ENCODE data around the gene EXOSC2. TPM values are rescaled to one million over a fixed set of nuclear protein-coding genes. Genes with fewer than 3 reads are reported as not detected.

EXOSC2 gene
- total RNA-seq, 4 donors from 2014 or later: 2.4 to 59.3 (median 25.5) TPM

DNA sequence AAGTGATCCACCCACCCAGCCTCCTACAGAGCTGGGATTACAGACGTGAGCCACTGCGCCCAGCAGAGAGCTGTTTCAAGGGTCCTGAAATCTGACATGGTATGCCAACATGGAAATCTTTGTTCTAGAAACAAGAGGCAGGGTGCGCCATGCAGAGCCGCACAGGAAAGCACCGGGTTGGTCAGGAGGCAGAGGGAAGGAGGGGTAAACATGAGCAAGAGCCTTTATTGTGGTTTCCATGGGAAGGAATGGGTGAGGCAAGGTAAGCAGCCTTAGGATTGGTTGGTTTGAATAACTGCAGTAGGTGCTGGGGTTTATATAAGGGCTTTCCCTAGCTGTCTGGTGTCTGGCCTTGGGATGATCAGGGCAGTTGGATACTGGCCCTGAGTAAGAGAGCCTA lies 5.5 kb upstream of the EXOSC2 start:
- Histone ChIP-seq H3K27ac (no peak overlapping the region), H3K4me1 (peaks cover 0 to 3% of the 10 kb centered on the region in 2 donors), H3K27me3 (no peaks in the 10 kb centered on the region), H3K4me3 (no peak overlapping the region), H3K9me3 (no peaks in the 10 kb centered on the region), H3K36me3 (no peaks in the 10 kb centered on the region)
- TF ChIP-seq POLR2A (IDR thresholded peaks at IDR 0.05): no peak
- TF ChIP-seq, protein P1, sequence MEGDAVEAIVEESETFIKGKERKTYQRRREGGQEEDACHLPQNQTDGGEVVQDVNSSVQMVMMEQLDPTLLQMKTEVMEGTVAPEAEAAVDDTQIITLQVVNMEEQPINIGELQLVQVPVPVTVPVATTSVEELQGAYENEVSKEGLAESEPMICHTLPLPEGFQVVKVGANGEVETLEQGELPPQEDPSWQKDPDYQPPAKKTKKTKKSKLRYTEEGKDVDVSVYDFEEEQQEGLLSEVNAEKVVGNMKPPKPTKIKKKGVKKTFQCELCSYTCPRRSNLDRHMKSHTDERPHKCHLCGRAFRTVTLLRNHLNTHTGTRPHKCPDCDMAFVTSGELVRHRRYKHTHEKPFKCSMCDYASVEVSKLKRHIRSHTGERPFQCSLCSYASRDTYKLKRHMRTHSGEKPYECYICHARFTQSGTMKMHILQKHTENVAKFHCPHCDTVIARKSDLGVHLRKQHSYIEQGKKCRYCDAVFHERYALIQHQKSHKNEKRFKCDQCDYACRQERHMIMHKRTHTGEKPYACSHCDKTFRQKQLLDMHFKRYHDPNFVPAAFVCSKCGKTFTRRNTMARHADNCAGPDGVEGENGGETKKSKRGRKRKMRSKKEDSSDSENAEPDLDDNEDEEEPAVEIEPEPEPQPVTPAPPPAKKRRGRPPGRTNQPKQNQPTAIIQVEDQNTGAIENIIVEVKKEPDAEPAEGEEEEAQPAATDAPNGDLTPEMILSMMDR (IDR thresholded peaks at IDR 0.05): no peak
- intact Hi-C loops (cut with DNase I; ENCODE audit: low total_unique reads): no loop called here
- no peak for DNase-seq

DNA sequence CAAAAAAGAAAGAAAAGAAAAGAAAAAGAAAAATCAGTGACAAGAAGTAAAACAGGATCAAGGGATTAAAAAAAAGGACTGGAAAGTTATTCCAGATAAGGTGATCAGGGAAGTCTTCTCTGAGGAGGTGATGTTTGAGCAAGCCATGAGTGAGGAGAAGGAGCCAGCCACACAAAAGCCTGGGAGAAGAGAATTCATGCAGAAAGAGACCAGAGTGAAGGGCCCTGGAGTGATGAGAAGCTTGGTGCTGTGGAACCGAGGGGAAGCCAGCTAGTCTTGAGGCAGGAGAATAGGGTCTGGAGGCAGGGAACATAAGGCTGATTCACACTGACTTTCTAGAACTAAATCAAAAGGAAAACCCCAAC lies 4.0 kb upstream of the EXOSC2 start:
- no peak for TF ChIP-seq POLR2A (IDR thresholded peaks at IDR 0.05)
- TF ChIP-seq, protein P1 (IDR thresholded peaks at IDR 0.05): no peak
- no peaks in the 10 kb centered on the region for H3K9me3 ChIP-seq
- H3K27ac ChIP-seq: peak overlapping the region; percentile 73 to 74
- H3K36me3 ChIP-seq: no peaks in the 10 kb centered on the region
- intact Hi-C loops (cut with DNase I; ENCODE audit: low total_unique reads): no loop called here
- DNase-seq: no peak
- peaks cover 0 to 3% of the 10 kb centered on the region in 2 donors for H3K4me1 ChIP-seq
- peak overlapping the region; percentile 21 to 38 for H3K4me3 ChIP-seq
- no peaks in the 10 kb centered on the region for H3K27me3 ChIP-seq

DNA sequence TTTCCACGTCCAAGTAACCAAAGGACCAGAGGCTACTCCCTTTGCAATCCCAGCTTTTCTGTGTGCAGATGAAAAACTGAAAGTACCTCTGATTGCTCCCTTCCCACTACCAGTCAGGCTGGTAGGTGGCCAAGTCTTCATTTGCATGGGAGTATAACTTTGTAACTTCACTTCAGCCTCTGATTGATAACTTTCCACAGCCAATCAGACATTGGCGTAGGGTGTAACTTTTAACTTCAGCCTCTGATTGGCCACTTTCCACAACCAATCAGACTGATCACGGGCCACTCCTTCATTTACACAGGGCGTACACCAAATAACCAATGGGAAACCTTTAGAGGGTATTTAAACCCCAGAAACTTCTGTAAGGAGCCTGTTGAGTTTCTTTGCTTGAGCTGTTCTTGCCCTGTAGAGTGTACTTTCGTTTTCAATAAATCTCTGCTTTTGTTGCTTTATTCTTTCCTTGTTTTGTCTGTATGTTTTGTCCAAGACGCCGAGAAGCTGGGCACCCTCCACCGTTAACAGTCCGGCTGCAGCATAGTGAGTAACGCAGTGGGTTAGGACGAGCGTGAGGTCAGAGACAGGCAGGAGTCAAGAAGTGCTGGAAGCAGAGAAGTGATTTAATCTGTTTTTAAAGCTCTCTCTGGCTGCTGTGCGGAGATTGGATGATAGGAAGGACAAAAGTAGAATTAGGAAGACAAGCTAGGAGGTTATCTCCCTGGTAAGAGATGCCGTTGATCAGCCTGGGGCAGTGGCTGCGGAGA lies 3.5 kb upstream of the EXOSC2 start:
- Histone ChIP-seq H3K36me3 (no peaks in the 10 kb centered on the region), H3K4me3 (peak overlapping the region; percentile 21 to 38), H3K27ac (peak overlapping the region; percentile 73 to 75), H3K27me3 (no peaks in the 10 kb centered on the region), H3K9me3 (no peaks in the 10 kb centered on the region), H3K4me1 (peaks cover 0 to 3% of the 10 kb centered on the region in 2 donors)
- TF ChIP-seq, protein P1 (IDR thresholded peaks at IDR 0.05): peak in 1 of 4 experiments; percentile 11
- peak; percentile 64 to 75 for TF ChIP-seq POLR2A (IDR thresholded peaks at IDR 0.05)
- DNase-seq: peak; percentile 75 to 93
- intact Hi-C loops (cut with DNase I; ENCODE audit: low total_unique reads): no loop called here

DNA sequence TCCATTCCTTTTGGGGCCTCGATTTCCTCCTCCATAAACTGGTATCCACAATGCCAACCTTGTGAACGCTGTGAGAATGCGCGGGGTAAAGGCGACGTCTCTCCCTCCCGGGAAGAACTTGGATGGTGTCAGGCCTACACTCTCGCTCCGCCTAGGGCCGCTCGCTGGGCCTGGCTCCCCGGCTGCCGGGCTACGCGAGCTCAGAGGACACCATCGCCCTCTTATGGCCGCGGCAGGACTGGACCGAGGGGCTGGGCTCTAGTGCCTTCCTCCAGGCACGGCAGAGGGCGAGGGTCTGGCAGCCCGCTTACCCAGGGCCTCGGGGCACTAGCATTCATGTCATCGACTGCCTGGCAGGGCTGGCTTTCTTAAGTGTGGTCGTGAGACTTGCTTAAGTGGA lies 1.3 kb upstream of the EXOSC2 start:
- TF ChIP-seq, protein P1 (IDR thresholded peaks at IDR 0.05): no peak
- no peak for TF ChIP-seq POLR2A (IDR thresholded peaks at IDR 0.05)
- H3K4me1 ChIP-seq: peaks cover 0 to 3% of the 10 kb centered on the region in 2 donors
- no peak overlapping the region for H3K4me3 ChIP-seq
- intact Hi-C loops (cut with DNase I; ENCODE audit: low total_unique reads): no loop called here
- H3K36me3 ChIP-seq: no peaks in the 10 kb centered on the region
- DNase-seq: peak in 1 of 2 donors; percentile 27
- H3K27ac ChIP-seq: peak overlapping the region in 1 of 2 donors; percentile 79
- H3K9me3 ChIP-seq: no peaks in the 10 kb centered on the region
- H3K27me3 ChIP-seq: no peaks in the 10 kb centered on the region

DNA sequence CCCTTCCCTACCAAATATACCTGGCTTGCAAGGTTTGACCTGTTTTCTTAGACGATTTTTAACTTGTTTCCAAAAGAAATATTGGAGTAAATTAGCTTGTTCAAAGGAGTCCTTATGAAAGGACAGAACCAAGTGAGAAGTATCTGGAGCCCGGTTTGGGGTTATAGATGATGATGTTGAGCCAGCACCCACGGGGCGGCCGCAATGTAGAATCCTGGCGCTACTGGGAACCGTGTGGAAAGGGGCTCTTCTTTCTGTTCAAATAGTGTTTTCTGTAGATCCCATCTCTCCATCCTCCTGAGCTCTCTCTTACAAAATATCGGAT lies 517 bp upstream of the EXOSC2 start:
- H3K4me1 ChIP-seq: peaks cover 0 to 3% of the 10 kb centered on the region in 2 donors
- DNase-seq: no peak
- H3K4me3 ChIP-seq: peak overlapping the region; percentile 65 to 86
- H3K27me3 ChIP-seq: no peaks in the 10 kb centered on the region
- no peaks in the 10 kb centered on the region for H3K9me3 ChIP-seq
- H3K36me3 ChIP-seq: no peaks in the 10 kb centered on the region
- peak overlapping the region; percentile 78 to 79 for H3K27ac ChIP-seq
- TF ChIP-seq, protein P1 (IDR thresholded peaks at IDR 0.05): no peak
- TF ChIP-seq POLR2A (IDR thresholded peaks at IDR 0.05): no peak
- intact Hi-C loops (cut with DNase I; ENCODE audit: low total_unique reads): no loop called here

All from uterus (tissue), 4 donors.